Left ventricle myocardium inferior (tissue), 1 donor: ENCODE results near the gene SLX4. TPM values are rescaled to one million over a fixed set of nuclear protein-coding genes. Genes with fewer than 3 reads are reported as not detected.
"Not testable (repeated sequence)": the region's sequence is repeated elsewhere in the genome, so short reads cannot be mapped to it uniquely, and the experiment has no call there.

Source experiments
- DNase-seq: peaks from one replicate; pipeline ENCODE4 v3.0.0-alpha.2; 2020
- H3K27ac ChIP-seq: fragments of 200-600 bp; replicated peaks from 2 replicates; pipeline ENCODE4 v1.8.0; 2021
- H3K27me3 ChIP-seq: fragments of 200-600 bp; 2 replicates; pipeline ENCODE4 v1.8.0; 2021; ENCODE audit warnings: low read depth
- H3K36me3 ChIP-seq: fragments of 200-600 bp; 2 replicates; pipeline ENCODE4 v1.8.0; 2021
- H3K4me1 ChIP-seq: fragments of 200-600 bp; 2 replicates; pipeline ENCODE4 v1.8.0; 2021
- H3K4me3 ChIP-seq: fragments of 200-600 bp; 2 replicates; pipeline ENCODE4 v1.8.0; 2021; ENCODE audit warnings: mild to moderate bottlenecking, moderate library complexity
- H3K9me3 ChIP-seq: fragments of 200-600 bp; replicated peaks from 2 replicates; pipeline ENCODE4 v1.8.0; 2021
- CTCF ChIP-seq: fragments of 200-600 bp; IDR thresholded peaks from 2 replicates; pipeline ENCODE4 v1.8.0; 2021; ENCODE audit warnings: antibody characterized with exemption, mild to moderate bottlenecking, borderline replicate concordance
- intact Hi-C: fragments of 100-400 bp; cut with micrococcal nuclease; formaldehyde crosslinking; loops from one replicate; pipeline ENCODE4 v1.11.0; 2022
- total RNA-seq: library from RNA; stranded (reverse); fragmentation: NEBNext Ultra II Directional; extraction: Animal tissue kit (Norgen Biotek cat#: 25700); gene quantifications from one replicate; pipeline ENCODE4 v1.2.1, GENCODE V29; 2021
- donor health status: DM: no; HTN: yes; CAD: no; lungs with severe emphysema.

The SLX4 gene
- total RNA-seq, 1 donor from 2014 or later, result 2.5 TPM

DNA sequence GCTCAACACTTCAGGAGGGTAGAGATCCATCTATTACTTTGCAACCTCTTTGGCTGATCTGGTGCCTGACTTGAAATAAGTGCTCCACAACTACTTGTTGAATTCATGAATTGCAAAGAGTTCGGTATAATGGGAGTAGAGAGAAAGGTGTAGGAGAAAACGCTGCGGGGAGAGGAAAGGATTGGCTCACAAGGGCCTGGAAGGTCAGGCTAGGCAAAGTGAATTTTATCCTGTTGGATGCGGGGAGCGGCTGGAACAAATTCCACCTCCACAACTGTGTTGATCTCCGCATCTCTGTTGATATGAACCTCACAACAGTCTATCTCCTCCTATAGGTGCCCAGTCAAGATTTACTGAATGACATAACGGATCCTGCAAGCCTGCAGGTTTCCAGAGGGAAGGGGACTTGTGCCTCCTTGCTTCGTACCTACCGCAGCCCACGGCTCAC, 684 bp downstream of the SLX4 start:
- Histone ChIP-seq H3K9me3 (no peaks in the 10 kb centered on the region), H3K27ac (peak overlapping the region; percentile 78), H3K4me3 (peak overlapping the region; percentile 75), H3K36me3 (peaks cover 12% of the 10 kb centered on the region), H3K4me1 (peaks cover 36% of the 10 kb centered on the region), H3K27me3 (no peaks in the 10 kb centered on the region)
- intact Hi-C loops, result no loop called here
- TF ChIP-seq CTCF, result no peak
- no peak for DNase-seq

DNA sequence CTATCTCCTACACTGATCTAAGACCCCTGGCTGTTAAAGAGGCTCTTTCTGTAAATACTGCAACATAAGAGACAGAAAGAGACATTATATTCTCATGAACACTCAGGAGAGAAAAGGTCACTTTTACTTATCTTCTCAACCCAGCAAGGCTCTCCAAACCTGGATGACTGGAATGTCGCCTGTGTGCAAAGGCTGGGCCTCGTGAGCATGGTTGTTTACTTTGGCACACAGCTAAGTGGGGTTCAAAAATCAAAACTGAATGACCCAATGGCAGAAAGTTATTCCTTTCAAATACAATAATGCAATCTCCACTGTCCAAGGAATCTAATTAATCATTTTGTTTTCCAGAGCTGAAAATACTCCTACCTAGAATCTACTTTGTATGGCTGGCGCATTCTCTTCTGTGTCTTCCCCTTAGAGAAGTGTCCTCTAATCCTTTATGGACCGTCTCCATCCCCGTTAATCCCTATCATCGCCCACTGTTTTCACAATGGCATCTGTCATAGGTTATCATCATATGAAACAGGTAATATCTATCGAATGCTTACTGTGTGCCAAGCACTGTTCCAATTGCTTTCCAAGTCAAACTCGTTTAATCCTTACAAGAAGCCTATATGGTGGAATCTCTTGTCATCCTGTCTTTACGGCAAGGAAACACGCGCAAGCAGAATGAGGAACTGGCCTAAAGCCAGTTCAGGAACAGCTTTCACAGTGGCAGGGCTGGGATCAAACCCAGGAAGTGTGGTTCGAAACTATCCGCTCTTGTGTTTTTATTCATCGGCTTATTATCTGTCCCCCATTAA, 1.3 kb downstream of the SLX4 start:
- TF ChIP-seq CTCF, result no peak
- Histone ChIP-seq H3K4me1 (peaks cover 36% of the 10 kb centered on the region), H3K27ac (no peak overlapping the region), H3K36me3 (peaks cover 18% of the 10 kb centered on the region), H3K9me3 (no peaks in the 10 kb centered on the region), H3K27me3 (no peaks in the 10 kb centered on the region), H3K4me3 (peak overlapping the region; percentile 75)
- intact Hi-C loops, result no loop called here
- DNase-seq, result no peak

DNA sequence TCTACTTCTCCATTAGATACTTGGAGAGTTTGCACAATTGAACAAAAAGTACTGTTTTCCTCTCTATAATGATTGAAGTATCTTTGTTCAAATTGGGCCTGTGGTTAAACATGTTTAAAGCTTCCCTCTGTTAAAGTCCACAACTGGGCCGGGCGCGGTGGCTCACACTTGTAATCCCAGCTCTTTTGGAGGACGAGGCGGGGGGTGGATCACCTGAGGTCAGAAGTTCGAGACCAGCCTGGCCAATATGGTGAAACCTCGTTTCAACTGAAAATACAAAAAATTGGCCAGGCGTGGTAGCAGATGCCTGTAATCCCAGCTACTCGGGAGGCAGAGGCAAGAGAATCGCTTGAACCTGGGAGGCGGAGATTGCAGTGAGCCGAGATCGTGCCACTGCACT, 2.4 kb downstream of the SLX4 start:
- intact Hi-C loops, DNase-seq: not testable (repeated sequence)
- peaks cover 21% of the 10 kb centered on the region for H3K36me3 ChIP-seq

GRCh38 chr16:3608069-3608468, 3.3 kb downstream of the SLX4 start:
- no peak for TF ChIP-seq CTCF
- Histone ChIP-seq H3K4me1 (peaks cover 34% of the 10 kb centered on the region), H3K36me3 (peaks cover 27% of the 10 kb centered on the region), H3K27me3 (no peaks in the 10 kb centered on the region), H3K9me3 (no peaks in the 10 kb centered on the region), H3K27ac (no peak overlapping the region), H3K4me3 (no peak overlapping the region)
- no peak for DNase-seq
- intact Hi-C loops, result no loop called here

More for the DNA sequence above, 2.4 kb downstream of the SLX4 start:
- H3K4me1 ChIP-seq, result peaks cover 36% of the 10 kb centered on the region
- H3K27ac ChIP-seq, H3K9me3 ChIP-seq, H3K27me3 ChIP-seq, H3K4me3 ChIP-seq: not testable (repeated sequence)

- Histone ChIP-seq H3K27ac (no peak overlapping the region), H3K9me3 (no peaks in the 10 kb centered on the region), H3K4me1 (peaks cover 32% of the 10 kb centered on the region), H3K4me3 (no peak overlapping the region), H3K36me3 (peaks cover 27% of the 10 kb centered on the region), H3K27me3 (no peaks in the 10 kb centered on the region)
- no peak for DNase-seq
- intact Hi-C loops, result no loop called here
- no peak for TF ChIP-seq CTCF
Observed at GRCh38 chr16:3607634-3608033, 3.8 kb downstream of the SLX4 start.

DNA sequence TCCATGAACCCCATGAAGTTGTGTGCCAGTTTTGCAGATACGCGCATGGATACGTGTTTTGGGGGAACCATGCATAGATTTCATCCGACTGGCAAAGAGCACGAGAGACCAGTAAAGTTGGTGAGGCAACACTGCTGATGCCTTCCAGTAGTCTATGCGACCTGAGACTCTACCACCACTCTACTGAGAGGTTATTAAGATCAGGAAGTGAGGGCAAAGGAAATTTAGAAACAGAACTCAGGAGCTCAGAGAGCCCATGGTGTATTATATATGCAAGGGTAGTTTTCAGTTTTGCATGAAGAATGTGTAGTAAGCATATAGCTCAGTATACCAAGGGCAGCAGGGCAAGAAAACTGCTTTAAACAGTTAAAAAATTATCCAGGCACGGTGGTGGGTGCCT, 4.2 kb downstream of the SLX4 start:
- Histone ChIP-seq H3K9me3 (no peaks in the 10 kb centered on the region), H3K27me3 (no peaks in the 10 kb centered on the region), H3K27ac (no peak overlapping the region), H3K4me3 (no peak overlapping the region), H3K36me3 (peaks cover 27% of the 10 kb centered on the region), H3K4me1 (peaks cover 32% of the 10 kb centered on the region)
- no peak for DNase-seq
- no peak for TF ChIP-seq CTCF
- intact Hi-C loops, result no loop called here
